HG03064 (cell line): ENCODE measurements around the gene PRKAR1A.
"Not testable (repeated sequence)": the region's sequence is repeated elsewhere in the genome, so short reads cannot be mapped to it uniquely, and the experiment has no call there.

ENCODE experiments used
- ATAC-seq: cut with Tn5 transposase; IDR thresholded peaks from one replicate; pipeline ENCODE4 v1.9.1; 2021; ENCODE audit warnings: low read depth; ENCODE audit not compliant: unreplicated experiment

PRKAR1A gene

GRCh38 chr17:68509141-68510057, 2.8 kb upstream of the PRKAR1A start:
- ATAC-seq, result no peak

- ATAC-seq, result no peak
Measured at GRCh38 chr17:68511254-68511670, 968 bp upstream of the PRKAR1A start.

GRCh38 chr17:68511671-68512246, 471 bp upstream of the PRKAR1A start:
- ATAC-seq, result peak; percentile 50

GRCh38 chr17:68512960-68513474, 787 bp downstream of the PRKAR1A start:
- ATAC-seq, result no peak

GRCh38 chr17:68513932-68514331, 1.7 kb downstream of the PRKAR1A start:
- ATAC-seq, result no peak

GRCh38 chr17:68514831-68515635, 2.8 kb downstream of the PRKAR1A start:
- ATAC-seq, result no peak

GRCh38 chr17:68516732-68517131, 4.5 kb downstream of the PRKAR1A start:
- ATAC-seq, result no peak

GRCh38 chr17:68517605-68518004, 5.4 kb downstream of the PRKAR1A start:
- not testable (repeated sequence) for ATAC-seq

GRCh38 chr17:68518063-68518815, 6.0 kb downstream of the PRKAR1A start:
- ATAC-seq, result no peak

GRCh38 chr17:68519051-68519450, 6.8 kb downstream of the PRKAR1A start:
- not testable (repeated sequence) for ATAC-seq

- ATAC-seq, result no peak
Measured at GRCh38 chr17:68519911-68520310, 7.7 kb downstream of the PRKAR1A start.

- ATAC-seq, result no peak
Measured at GRCh38 chr17:68522266-68522665, 10.0 kb downstream of the PRKAR1A start.

GRCh38 chr17:68526548-68526947, 14.3 kb downstream of the PRKAR1A start:
- no peak for ATAC-seq

- ATAC-seq, result no peak
Measured at GRCh38 chr17:68527314-68527713, 15.1 kb downstream of the PRKAR1A start.

- ATAC-seq, result no peak
Measured at GRCh38 chr17:68531252-68531651, 19.0 kb downstream of the PRKAR1A start.

GRCh38 chr17:68532826-68533225, 20.6 kb downstream of the PRKAR1A start:
- ATAC-seq, result no peak

GRCh38 chr17:68533887-68534694, 21.9 kb downstream of the PRKAR1A start:
- ATAC-seq, result no peak

GRCh38 chr17:68534695-68535088, 22.5 kb downstream of the PRKAR1A start:
- ATAC-seq, result no peak

GRCh38 chr17:68535922-68536321, 23.7 kb downstream of the PRKAR1A start:
- no peak for ATAC-seq
